ENCODE measurements around the gene RHOU.

DNA sequence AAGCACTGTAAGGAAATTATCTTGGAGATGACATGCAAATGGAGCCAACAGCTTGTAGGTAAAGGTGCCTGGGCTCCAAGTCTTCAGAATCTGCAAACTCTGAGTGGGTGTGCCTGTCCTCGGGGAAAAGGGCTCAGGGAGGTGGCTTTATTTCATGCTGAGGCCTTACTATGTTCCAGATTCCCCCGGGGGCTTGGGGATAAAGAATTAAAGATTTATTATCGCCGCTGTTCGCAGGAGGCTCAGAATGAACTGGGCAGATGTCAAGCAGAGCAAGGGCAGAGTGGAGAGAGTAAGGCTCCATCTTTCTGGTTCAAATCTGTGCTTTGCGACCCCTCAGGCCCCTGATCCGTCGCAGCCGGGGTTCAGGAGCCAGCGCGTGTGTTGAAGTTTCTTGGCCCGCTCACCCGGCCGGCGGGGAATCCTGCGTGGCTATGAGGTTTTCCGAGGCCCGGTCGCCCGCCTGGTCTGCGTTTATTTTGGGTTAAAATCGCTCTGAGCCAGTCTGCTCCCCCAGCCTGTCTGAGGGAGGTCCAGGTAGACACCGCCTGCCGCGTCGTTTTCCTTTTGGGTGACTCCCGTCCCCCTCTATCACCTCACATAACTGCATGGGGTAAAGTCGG, 19.5 kb downstream of the RHOU start:
- TF ChIP-seq, protein P1, sequence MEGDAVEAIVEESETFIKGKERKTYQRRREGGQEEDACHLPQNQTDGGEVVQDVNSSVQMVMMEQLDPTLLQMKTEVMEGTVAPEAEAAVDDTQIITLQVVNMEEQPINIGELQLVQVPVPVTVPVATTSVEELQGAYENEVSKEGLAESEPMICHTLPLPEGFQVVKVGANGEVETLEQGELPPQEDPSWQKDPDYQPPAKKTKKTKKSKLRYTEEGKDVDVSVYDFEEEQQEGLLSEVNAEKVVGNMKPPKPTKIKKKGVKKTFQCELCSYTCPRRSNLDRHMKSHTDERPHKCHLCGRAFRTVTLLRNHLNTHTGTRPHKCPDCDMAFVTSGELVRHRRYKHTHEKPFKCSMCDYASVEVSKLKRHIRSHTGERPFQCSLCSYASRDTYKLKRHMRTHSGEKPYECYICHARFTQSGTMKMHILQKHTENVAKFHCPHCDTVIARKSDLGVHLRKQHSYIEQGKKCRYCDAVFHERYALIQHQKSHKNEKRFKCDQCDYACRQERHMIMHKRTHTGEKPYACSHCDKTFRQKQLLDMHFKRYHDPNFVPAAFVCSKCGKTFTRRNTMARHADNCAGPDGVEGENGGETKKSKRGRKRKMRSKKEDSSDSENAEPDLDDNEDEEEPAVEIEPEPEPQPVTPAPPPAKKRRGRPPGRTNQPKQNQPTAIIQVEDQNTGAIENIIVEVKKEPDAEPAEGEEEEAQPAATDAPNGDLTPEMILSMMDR (conservative IDR thresholded peaks at IDR 0.05; ENCODE audit: low read depth, low read length): no peak
- no peak for TF ChIP-seq EZH2 (IDR thresholded peaks at IDR 0.05; ENCODE audit: borderline replicate concordance, low read depth, low read length, poor library complexity, severe bottlenecking)

All from A673 (cell line).